ENCODE data around the gene TMEM209.

TMEM209 gene

DNA sequence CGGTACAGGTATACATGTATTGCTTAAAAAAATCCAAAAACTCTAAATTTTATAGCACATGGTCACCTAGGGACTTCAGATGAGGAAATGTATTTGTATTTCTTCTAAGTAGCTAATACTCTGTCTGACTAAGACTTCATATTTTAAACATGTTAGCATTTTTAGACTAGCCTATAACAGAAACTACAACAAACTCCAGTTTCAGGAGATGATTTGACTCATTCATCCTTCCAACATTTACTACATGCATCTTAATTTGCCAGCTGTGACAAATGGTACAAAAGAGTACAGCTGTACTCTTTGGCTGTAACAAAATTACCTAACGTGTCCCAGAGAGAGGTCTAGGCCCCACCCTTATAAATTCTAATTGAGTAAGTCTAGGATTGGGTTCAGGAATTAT lies 22.2 kb downstream of the TMEM209 start:
- TF ChIP-seq, protein P1, sequence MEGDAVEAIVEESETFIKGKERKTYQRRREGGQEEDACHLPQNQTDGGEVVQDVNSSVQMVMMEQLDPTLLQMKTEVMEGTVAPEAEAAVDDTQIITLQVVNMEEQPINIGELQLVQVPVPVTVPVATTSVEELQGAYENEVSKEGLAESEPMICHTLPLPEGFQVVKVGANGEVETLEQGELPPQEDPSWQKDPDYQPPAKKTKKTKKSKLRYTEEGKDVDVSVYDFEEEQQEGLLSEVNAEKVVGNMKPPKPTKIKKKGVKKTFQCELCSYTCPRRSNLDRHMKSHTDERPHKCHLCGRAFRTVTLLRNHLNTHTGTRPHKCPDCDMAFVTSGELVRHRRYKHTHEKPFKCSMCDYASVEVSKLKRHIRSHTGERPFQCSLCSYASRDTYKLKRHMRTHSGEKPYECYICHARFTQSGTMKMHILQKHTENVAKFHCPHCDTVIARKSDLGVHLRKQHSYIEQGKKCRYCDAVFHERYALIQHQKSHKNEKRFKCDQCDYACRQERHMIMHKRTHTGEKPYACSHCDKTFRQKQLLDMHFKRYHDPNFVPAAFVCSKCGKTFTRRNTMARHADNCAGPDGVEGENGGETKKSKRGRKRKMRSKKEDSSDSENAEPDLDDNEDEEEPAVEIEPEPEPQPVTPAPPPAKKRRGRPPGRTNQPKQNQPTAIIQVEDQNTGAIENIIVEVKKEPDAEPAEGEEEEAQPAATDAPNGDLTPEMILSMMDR (IDR thresholded peaks at IDR 0.05; ENCODE audit: poor library complexity, severe bottlenecking), result no peak
- no peak for DNase-seq (ENCODE audit: low spot score)
- Histone ChIP-seq H3K27ac (ENCODE audit: poor library complexity, severe bottlenecking) (no peak overlapping the region), H3K4me1 (ENCODE audit: insufficient read depth, poor library complexity, severe bottlenecking) (no peaks in the 10 kb centered on the region), H3K9me3 (ENCODE audit: severe bottlenecking) (no peaks in the 10 kb centered on the region), H3K27me3 (ENCODE audit: insufficient read depth, poor library complexity, severe bottlenecking) (no peaks in the 10 kb centered on the region), H3K36me3 (ENCODE audit: low read depth) (peaks cover 93% of the 10 kb centered on the region), H3K4me3 (ENCODE audit: severe bottlenecking) (no peak overlapping the region)
- no peak for ATAC-seq (ENCODE audit: low read depth)

DNA sequence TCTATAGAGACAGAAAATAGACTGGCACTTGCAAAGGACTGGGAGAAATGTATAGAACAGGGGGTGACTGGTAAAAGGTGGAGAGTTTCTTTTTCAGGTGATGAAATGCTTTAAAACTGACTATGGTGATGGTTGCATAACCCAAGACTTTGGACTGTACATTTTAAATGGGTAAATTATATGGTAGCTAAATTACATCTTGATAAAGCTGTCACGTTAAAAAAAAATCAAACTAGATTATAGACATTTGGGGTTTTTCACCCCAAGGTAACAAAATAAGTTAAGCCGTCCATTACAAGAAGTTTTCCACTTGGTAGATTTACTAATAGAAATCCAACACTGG lies 24.0 kb downstream of the TMEM209 start:
- Histone ChIP-seq H3K9me3 (ENCODE audit: severe bottlenecking) (no peaks in the 10 kb centered on the region), H3K4me1 (ENCODE audit: insufficient read depth, poor library complexity, severe bottlenecking) (no peaks in the 10 kb centered on the region), H3K36me3 (ENCODE audit: low read depth) (peaks cover 92% of the 10 kb centered on the region), H3K4me3 (ENCODE audit: severe bottlenecking) (no peak overlapping the region), H3K27me3 (ENCODE audit: insufficient read depth, poor library complexity, severe bottlenecking) (no peaks in the 10 kb centered on the region), H3K27ac (ENCODE audit: poor library complexity, severe bottlenecking) (no peak overlapping the region)
- ATAC-seq (ENCODE audit: low read depth), result no peak
- TF ChIP-seq, protein P1 (IDR thresholded peaks at IDR 0.05; ENCODE audit: poor library complexity, severe bottlenecking), result no peak
- DNase-seq (ENCODE audit: low spot score), result no peak

DNA sequence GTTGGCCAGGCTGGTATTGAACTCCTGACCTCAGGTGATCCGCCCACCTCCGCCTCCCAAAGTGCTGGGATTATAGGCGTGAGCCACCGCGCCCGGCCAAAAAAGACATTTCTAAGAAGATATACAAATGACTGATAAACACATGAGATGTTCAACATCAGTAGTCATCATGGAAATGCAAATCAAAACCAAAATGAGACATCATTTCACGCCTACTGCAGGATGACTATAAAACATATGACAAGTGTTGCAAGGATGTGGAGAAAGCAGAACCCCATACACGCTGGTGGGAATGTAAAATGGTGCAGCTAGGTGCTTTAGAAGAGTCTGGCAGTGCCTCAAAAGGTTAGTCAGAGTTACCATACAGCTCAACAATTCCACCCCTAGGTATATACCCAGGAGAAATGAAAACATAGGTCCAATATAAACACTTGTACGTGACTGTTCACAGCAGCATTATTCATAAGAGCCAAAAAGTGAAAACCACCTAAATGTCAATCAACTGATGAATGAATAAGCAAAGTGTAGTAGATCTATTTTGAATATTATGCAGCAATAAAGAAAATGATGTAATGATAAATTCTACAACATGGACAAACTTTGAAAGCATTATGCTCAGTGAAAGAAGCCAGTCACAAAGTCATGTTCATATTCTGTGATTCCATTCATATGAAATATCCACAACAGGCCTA lies 24.5 kb downstream of the TMEM209 start:
- Histone ChIP-seq H3K27me3 (ENCODE audit: insufficient read depth, poor library complexity, severe bottlenecking) (no peaks in the 10 kb centered on the region), H3K27ac (ENCODE audit: poor library complexity, severe bottlenecking) (no peak overlapping the region), H3K4me1 (ENCODE audit: insufficient read depth, poor library complexity, severe bottlenecking) (no peaks in the 10 kb centered on the region), H3K4me3 (ENCODE audit: severe bottlenecking) (no peak overlapping the region), H3K36me3 (ENCODE audit: low read depth) (peaks cover 90% of the 10 kb centered on the region), H3K9me3 (ENCODE audit: severe bottlenecking) (no peaks in the 10 kb centered on the region)
- ATAC-seq (ENCODE audit: low read depth), result peak; percentile 50
- no peak for DNase-seq (ENCODE audit: low spot score)
- TF ChIP-seq, protein P1 (IDR thresholded peaks at IDR 0.05; ENCODE audit: poor library complexity, severe bottlenecking), result no peak

DNA sequence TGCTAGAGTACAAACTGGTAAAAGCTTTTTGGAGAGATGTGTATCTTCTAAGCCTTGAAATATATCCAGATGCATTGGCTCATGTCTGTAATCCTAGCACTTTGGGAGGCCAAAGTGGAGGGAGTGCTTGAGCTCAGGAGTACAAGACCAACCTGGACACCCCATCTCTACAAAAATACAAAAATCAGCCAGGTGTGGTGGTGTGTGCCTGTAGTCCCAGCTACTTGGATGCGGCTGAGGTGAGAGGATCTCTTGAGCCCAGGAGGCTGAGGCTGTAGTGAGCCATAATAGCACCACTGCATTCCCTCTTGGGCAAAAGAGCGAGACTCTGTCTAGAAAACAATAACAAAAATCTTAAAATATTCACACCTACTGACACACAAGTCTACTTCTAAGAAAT lies 25.6 kb downstream of the TMEM209 start:
- ATAC-seq (ENCODE audit: low read depth) (no peak), DNase-seq (ENCODE audit: low spot score) (no peak)
- Histone ChIP-seq H3K4me1 (ENCODE audit: insufficient read depth, poor library complexity, severe bottlenecking) (no peaks in the 10 kb centered on the region), H3K9me3 (ENCODE audit: severe bottlenecking) (no peaks in the 10 kb centered on the region), H3K27me3 (ENCODE audit: insufficient read depth, poor library complexity, severe bottlenecking) (no peaks in the 10 kb centered on the region), H3K36me3 (ENCODE audit: low read depth) (peaks cover 90% of the 10 kb centered on the region), H3K4me3 (ENCODE audit: severe bottlenecking) (no peak overlapping the region), H3K27ac (ENCODE audit: poor library complexity, severe bottlenecking) (no peak overlapping the region)
- TF ChIP-seq, protein P1 (IDR thresholded peaks at IDR 0.05; ENCODE audit: poor library complexity, severe bottlenecking), result no peak

DNA sequence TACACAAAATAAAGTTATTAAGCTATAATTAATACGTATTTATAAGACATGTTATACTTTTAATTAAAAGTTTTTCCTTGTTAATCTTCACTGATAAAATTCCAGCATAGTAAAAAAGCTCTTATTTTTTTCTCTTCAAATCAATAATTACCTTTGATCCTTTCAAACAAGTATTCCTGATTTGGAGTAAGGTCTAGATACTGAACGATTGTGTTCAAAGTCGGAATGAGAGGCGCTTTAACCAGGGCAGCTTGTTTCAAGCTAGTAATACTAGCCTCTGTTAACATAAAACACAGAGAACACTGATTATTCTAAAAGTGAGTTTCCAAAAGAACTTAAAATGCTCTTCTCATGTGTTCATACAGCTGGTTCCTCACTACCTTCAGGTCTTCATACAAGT lies 27.0 kb downstream of the TMEM209 start:
- TF ChIP-seq, protein P1 (IDR thresholded peaks at IDR 0.05; ENCODE audit: poor library complexity, severe bottlenecking), result no peak
- DNase-seq (ENCODE audit: low spot score), result no peak
- ATAC-seq (ENCODE audit: low read depth), result no peak
- no peaks in the 10 kb centered on the region for H3K9me3 ChIP-seq (ENCODE audit: severe bottlenecking)
- no peak overlapping the region for H3K27ac ChIP-seq (ENCODE audit: poor library complexity, severe bottlenecking)
- H3K4me1 ChIP-seq (ENCODE audit: insufficient read depth, poor library complexity, severe bottlenecking), result no peaks in the 10 kb centered on the region
- peaks cover 90% of the 10 kb centered on the region for H3K36me3 ChIP-seq (ENCODE audit: low read depth)
- H3K4me3 ChIP-seq (ENCODE audit: severe bottlenecking), result no peak overlapping the region
- H3K27me3 ChIP-seq (ENCODE audit: insufficient read depth, poor library complexity, severe bottlenecking), result no peaks in the 10 kb centered on the region

Data from RWPE2 (cell line).